ENCODE measurements around the gene KIF26A. TPM values are rescaled to one million over a fixed set of nuclear protein-coding genes. Genes with fewer than 3 reads are reported as not detected.

The KIF26A gene
- total RNA-seq, 2 donors from 2014 or later, result 1.6 to 13.9 TPM

- H3K4me3 ChIP-seq, result no peak overlapping the region
- H3K27ac ChIP-seq, result no peak overlapping the region
- H3K4me1 ChIP-seq (replicated peaks), result no peaks in the 10 kb centered on the region
- H3K27me3 ChIP-seq (replicated peaks; ENCODE audit: insufficient read depth), result no peaks in the 10 kb centered on the region
- no peak for DNase-seq (ENCODE audit: low spot score)
- WGBS, result 73% methylated on average over 21 of the region's 21 CpGs
- no peaks in the 10 kb centered on the region for H3K9me3 ChIP-seq
- intact Hi-C loops (cut with DNase I), result no loop called here
- H3K36me3 ChIP-seq, result no peaks in the 10 kb centered on the region
- TF ChIP-seq, protein P1, sequence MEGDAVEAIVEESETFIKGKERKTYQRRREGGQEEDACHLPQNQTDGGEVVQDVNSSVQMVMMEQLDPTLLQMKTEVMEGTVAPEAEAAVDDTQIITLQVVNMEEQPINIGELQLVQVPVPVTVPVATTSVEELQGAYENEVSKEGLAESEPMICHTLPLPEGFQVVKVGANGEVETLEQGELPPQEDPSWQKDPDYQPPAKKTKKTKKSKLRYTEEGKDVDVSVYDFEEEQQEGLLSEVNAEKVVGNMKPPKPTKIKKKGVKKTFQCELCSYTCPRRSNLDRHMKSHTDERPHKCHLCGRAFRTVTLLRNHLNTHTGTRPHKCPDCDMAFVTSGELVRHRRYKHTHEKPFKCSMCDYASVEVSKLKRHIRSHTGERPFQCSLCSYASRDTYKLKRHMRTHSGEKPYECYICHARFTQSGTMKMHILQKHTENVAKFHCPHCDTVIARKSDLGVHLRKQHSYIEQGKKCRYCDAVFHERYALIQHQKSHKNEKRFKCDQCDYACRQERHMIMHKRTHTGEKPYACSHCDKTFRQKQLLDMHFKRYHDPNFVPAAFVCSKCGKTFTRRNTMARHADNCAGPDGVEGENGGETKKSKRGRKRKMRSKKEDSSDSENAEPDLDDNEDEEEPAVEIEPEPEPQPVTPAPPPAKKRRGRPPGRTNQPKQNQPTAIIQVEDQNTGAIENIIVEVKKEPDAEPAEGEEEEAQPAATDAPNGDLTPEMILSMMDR (IDR thresholded peaks at IDR 0.05), result no peak
- TF ChIP-seq POLR2AphosphoS5 (IDR thresholded peaks at IDR 0.05) (no peak), POLR2A (IDR thresholded peaks at IDR 0.05) (no peak)
Observed at GRCh38 chr14:104209985-104210816, 71.8 kb downstream of the KIF26A start.

GRCh38 chr14:104210817-104211195 is 72.4 kb downstream of the KIF26A start:
- TF ChIP-seq POLR2AphosphoS5 (IDR thresholded peaks at IDR 0.05), result no peak
- TF ChIP-seq POLR2A (IDR thresholded peaks at IDR 0.05), result no peak
- TF ChIP-seq, protein P1 (IDR thresholded peaks at IDR 0.05), result no peak
- Histone ChIP-seq H3K27me3 (replicated peaks; ENCODE audit: insufficient read depth) (no peaks in the 10 kb centered on the region), H3K4me1 (replicated peaks) (no peaks in the 10 kb centered on the region), H3K27ac (no peak overlapping the region), H3K36me3 (no peaks in the 10 kb centered on the region), H3K4me3 (no peak overlapping the region), H3K9me3 (no peaks in the 10 kb centered on the region)
- WGBS, result 91% methylated on average over 11 of the region's 11 CpGs
- intact Hi-C loops (cut with DNase I), result no loop called here
- no peak for DNase-seq (ENCODE audit: low spot score)

DNA sequence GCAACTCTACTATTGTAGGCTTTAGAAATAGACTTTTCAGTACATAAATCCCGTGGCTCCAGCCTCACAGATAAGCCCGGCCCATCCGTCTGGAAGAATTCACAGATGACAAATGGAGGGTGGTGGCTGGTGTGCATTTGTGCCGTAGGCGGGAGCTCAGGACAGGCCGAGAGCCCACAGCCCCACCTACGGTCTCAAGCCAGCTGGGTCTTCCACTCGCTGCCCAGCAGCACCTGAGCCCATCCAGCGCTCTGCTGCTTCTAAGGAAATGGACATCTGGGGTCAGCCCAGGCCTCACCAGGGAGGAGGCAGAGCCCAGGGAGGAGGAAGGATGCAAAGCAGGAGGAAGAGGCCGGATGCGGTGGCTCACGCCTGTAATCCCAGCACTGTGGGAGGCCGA is 72.8 kb downstream of the KIF26A start:
- H3K4me1 ChIP-seq (replicated peaks), result no peaks in the 10 kb centered on the region
- intact Hi-C loops (cut with DNase I), result no loop called here
- no peak for TF ChIP-seq POLR2AphosphoS5 (IDR thresholded peaks at IDR 0.05)
- TF ChIP-seq POLR2A (IDR thresholded peaks at IDR 0.05), result no peak
- TF ChIP-seq, protein P1 (IDR thresholded peaks at IDR 0.05), result no peak
- H3K9me3 ChIP-seq, result no peaks in the 10 kb centered on the region
- no peak overlapping the region for H3K4me3 ChIP-seq
- H3K27me3 ChIP-seq (replicated peaks; ENCODE audit: insufficient read depth), result no peaks in the 10 kb centered on the region
- 77% methylated on average over 13 of the region's 13 CpGs for WGBS
- no peak overlapping the region for H3K27ac ChIP-seq
- no peak for DNase-seq (ENCODE audit: low spot score)
- H3K36me3 ChIP-seq, result no peaks in the 10 kb centered on the region

- intact Hi-C loops (cut with DNase I), result no loop called here
- no peaks in the 10 kb centered on the region for H3K4me1 ChIP-seq (replicated peaks)
- 91% methylated on average over 9 of the region's 9 CpGs for WGBS
Observed at GRCh38 chr14:104211741-104212140, 73.4 kb downstream of the KIF26A start.

More at GRCh38 chr14:104211741-104212140, 73.4 kb downstream of the KIF26A start:
- no peaks in the 10 kb centered on the region for H3K9me3 ChIP-seq
- no peak overlapping the region for H3K4me3 ChIP-seq
- TF ChIP-seq, protein P1 (IDR thresholded peaks at IDR 0.05), result no peak
- no peak for TF ChIP-seq POLR2A (IDR thresholded peaks at IDR 0.05)
- TF ChIP-seq POLR2AphosphoS5 (IDR thresholded peaks at IDR 0.05), result no peak
- no peak for DNase-seq (ENCODE audit: low spot score)
- H3K36me3 ChIP-seq, result no peaks in the 10 kb centered on the region
- H3K27ac ChIP-seq, result no peak overlapping the region
- no peaks in the 10 kb centered on the region for H3K27me3 ChIP-seq (replicated peaks; ENCODE audit: insufficient read depth)

All from prostate gland (tissue), 2 donors.